HepG2 (cell line): ENCODE data around the gene UCKL1. TPM values are rescaled to one million over a fixed set of nuclear protein-coding genes. Genes with fewer than 3 reads are reported as not detected.

Source experiments
- FOXK1 ChIP-seq: sonication (generic); formaldehyde crosslinking; IDR thresholded peaks from 2 replicates; pipeline ENCODE4 v1.4.0; 2020; ENCODE audit warnings: low read depth, missing genetic modification reagents, borderline replicate concordance
- GTF2F1 ChIP-seq: fragments of 150-350 bp; IDR thresholded peaks from 2 replicates; pipeline ENCODE4 v1.6.1; 2014; ENCODE audit warnings: low read length
- GTF3A ChIP-seq: sonication (generic); formaldehyde crosslinking; conservative IDR thresholded peaks from 2 replicates; pipeline ENCODE4 v1.4.0; 2020; ENCODE audit warnings: mild to moderate bottlenecking, missing genetic modification reagents
- KAT7 ChIP-seq: IDR thresholded peaks from 2 replicates; pipeline ENCODE4 v1.6.1; 2018; ENCODE audit warnings: borderline replicate concordance, missing compliant biosample characterization
- MAF1 ChIP-seq: sonication (generic); formaldehyde crosslinking; IDR thresholded peaks from 2 replicates; pipeline ENCODE4 v1.5.0; 2020; ENCODE audit warnings: missing genetic modification reagents, borderline replicate concordance
- MBD4 ChIP-seq: IDR thresholded peaks from 2 replicates; pipeline ENCODE4 v1.6.1; 2012; ENCODE audit warnings: low read length, inconsistent platforms, borderline replicate concordance
- RXRB ChIP-seq: IDR thresholded peaks from 2 replicates; pipeline ENCODE4 v1.6.1; 2016; ENCODE audit warnings: borderline replicate concordance, missing genetic modification reagents, missing compliant biosample characterization
- SRSF4 ChIP-seq: fragments of 200-400 bp; formaldehyde crosslinking; IDR thresholded peaks from one replicate; pipeline ENCODE4 v1.6.1; 2018; ENCODE audit warnings: mild to moderate bottlenecking, low read depth, low read length, moderate library complexity; ENCODE audit not compliant: poor library complexity, severe bottlenecking
- ZNF235 ChIP-seq: sonication (generic); formaldehyde crosslinking; IDR thresholded peaks from 2 replicates; pipeline ENCODE4 v1.8.1; 2023; ENCODE audit warnings: mild to moderate bottlenecking, missing genetic modification reagents, borderline replicate concordance
- ZNF329 ChIP-seq: sonication (generic); formaldehyde crosslinking; IDR thresholded peaks from 2 replicates; pipeline ENCODE4 v1.9.0; 2021; ENCODE audit warnings: low read depth, mild to moderate bottlenecking, missing genetic modification reagents
- ZNF432 ChIP-seq: sonication (generic); formaldehyde crosslinking; IDR thresholded peaks from 2 replicates; pipeline ENCODE4 v1.5.0; 2020; ENCODE audit warnings: missing genetic modification reagents, mild to moderate bottlenecking, borderline replicate concordance
- ZNF577 ChIP-seq: sonication (generic); formaldehyde crosslinking; IDR thresholded peaks from 2 replicates; pipeline ENCODE4 v1.4.0; 2020; ENCODE audit warnings: mild to moderate bottlenecking, low read depth, missing genetic modification reagents, borderline replicate concordance
- ZNF598 ChIP-seq: sonication (generic); formaldehyde crosslinking; IDR thresholded peaks from 2 replicates; pipeline ENCODE4 v1.5.1; 2020; ENCODE audit warnings: mild to moderate bottlenecking, missing genetic modification reagents, borderline replicate concordance
- ZNF850 ChIP-seq: sonication (generic); formaldehyde crosslinking; conservative IDR thresholded peaks from 2 replicates; pipeline ENCODE4 v1.9.0; 2021; ENCODE audit warnings: mild to moderate bottlenecking, missing genetic modification reagents
- polyA plus RNA-seq, 8 experiments: library from polyadenylated mRNA; depleted of rRNA in 3 of 8; stranded (reverse) in 7 of 8; unstranded in 1 of 8; fragments of >200 nt; fragmentation: Illumina TruSeq in 4 of 8; extraction: Trizol in 4 of 8; gene quantifications; 2 replicates each; pipeline versions ENCODE4 v1.2.1 to v1.2.3, GENCODE V29; 2011 to 2016; ENCODE audit warnings: low read depth in 4 of 8, missing spikeins in 1 of 8, mixed read lengths in 1 of 8; ENCODE audit not compliant: insufficient read depth in 1 of 8
- total RNA-seq, 5 experiments: library from RNA; depleted of rRNA; stranded (reverse); fragments of >200 nt; fragmentation: Illumina TruSeq; extraction: Trizol; gene quantifications; 2 replicates each; pipeline ENCODE4 v1.2.3, GENCODE V29; 2016; ENCODE audit warnings: low read depth in 1 of 5
- TF ChIP-seq, protein P1 (sequence below): IDR thresholded peaks from 2 replicates; pipeline ENCODE4 v1.6.1; 2018; ENCODE audit warnings: missing genetic modification reagents
- TF ChIP-seq, protein P2 (sequence below): sonication (generic); formaldehyde crosslinking; IDR thresholded peaks from 2 replicates; pipeline ENCODE4 v1.8.1; 2023; ENCODE audit warnings: mild to moderate bottlenecking, missing genetic modification reagents
- TF ChIP-seq, protein P3 (sequence below): IDR thresholded peaks from 2 replicates; pipeline ENCODE4 v1.6.1; 2016
- TF ChIP-seq, protein P4 (sequence below): sonication (generic); formaldehyde crosslinking; IDR thresholded peaks from 2 replicates; pipeline ENCODE4 v1.5.1; 2020; ENCODE audit warnings: mild to moderate bottlenecking, missing genetic modification reagents, moderate library complexity
- TF ChIP-seq, protein P5 (sequence below): sonication (generic); formaldehyde crosslinking; IDR thresholded peaks from 2 replicates; pipeline ENCODE4 v1.8.0; 2022; ENCODE audit warnings: mild to moderate bottlenecking, missing genetic modification reagents
- TF ChIP-seq, protein P6 (sequence below): IDR thresholded peaks from 2 replicates; pipeline ENCODE4 v1.6.1; 2016

Gene UCKL1
- total and polyA plus RNA-seq, 2 of the 13 experiments (the other 11 are each of a cell fraction or from before 2014, with no cell fraction given): 50.2 to 126 TPM

DNA sequence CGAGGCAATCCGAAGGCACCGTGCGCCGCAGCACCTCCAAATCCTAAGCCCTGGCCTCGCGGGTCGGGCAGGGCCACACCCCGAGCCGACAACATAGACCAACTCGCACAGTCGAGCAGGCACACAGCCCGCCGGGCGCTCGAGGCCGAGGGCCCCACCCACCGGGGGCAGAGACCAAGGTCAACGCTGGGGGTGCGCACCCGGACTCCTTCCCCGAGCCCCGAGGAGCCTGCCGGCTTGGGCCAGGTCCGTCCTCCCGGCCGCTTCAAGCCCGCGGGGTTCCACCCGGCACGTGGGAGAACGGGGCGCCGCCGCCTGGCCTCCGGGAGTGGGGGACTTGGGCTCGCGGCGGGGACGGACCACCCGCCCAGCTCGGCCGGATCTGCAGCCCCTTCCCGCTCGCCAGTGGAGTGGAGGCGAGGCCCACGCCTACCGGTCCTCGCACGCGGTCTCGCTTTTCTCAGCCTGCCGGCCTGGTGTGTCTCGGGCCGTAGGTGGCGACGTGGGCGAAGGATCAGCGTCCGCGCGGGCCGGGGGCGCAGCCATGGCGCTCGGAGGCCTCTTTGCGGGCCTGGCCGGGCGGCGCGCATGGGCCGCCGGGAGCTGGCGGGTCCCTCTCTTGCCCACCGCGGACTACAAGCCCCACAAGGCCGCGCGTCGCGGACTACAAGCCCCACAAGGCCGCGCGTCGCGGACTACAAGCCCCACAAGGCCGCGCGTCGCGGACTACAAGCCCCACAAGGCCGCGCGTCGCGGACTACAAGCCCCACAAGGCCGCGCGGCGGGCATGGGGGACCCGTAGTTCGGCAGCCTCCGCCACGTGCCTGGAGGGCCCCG, at the start of gene UCKL1 (continued):
- TF ChIP-seq, protein P1, sequence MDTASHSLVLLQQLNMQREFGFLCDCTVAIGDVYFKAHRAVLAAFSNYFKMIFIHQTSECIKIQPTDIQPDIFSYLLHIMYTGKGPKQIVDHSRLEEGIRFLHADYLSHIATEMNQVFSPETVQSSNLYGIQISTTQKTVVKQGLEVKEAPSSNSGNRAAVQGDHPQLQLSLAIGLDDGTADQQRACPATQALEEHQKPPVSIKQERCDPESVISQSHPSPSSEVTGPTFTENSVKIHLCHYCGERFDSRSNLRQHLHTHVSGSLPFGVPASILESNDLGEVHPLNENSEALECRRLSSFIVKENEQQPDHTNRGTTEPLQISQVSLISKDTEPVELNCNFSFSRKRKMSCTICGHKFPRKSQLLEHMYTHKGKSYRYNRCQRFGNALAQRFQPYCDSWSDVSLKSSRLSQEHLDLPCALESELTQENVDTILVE (CRISPR knock-in tag): peak; percentile 94
- TF ChIP-seq, protein P2, sequence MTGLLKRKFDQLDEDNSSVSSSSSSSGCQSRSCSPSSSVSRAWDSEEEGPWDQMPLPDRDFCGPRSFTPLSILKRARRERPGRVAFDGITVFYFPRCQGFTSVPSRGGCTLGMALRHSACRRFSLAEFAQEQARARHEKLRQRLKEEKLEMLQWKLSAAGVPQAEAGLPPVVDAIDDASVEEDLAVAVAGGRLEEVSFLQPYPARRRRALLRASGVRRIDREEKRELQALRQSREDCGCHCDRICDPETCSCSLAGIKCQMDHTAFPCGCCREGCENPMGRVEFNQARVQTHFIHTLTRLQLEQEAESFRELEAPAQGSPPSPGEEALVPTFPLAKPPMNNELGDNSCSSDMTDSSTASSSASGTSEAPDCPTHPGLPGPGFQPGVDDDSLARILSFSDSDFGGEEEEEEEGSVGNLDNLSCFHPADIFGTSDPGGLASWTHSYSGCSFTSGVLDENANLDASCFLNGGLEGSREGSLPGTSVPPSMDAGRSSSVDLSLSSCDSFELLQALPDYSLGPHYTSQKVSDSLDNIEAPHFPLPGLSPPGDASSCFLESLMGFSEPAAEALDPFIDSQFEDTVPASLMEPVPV: peak; percentile 99
- TF ChIP-seq, protein P3, sequence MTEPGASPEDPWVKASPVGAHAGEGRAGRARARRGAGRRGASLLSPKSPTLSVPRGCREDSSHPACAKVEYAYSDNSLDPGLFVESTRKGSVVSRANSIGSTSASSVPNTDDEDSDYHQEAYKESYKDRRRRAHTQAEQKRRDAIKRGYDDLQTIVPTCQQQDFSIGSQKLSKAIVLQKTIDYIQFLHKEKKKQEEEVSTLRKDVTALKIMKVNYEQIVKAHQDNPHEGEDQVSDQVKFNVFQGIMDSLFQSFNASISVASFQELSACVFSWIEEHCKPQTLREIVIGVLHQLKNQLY (CRISPR knock-in tag): peak; percentile 33
- peak; percentile 91 for TF ChIP-seq FOXK1 (CRISPR knock-in tag)
- TF ChIP-seq, protein P4, sequence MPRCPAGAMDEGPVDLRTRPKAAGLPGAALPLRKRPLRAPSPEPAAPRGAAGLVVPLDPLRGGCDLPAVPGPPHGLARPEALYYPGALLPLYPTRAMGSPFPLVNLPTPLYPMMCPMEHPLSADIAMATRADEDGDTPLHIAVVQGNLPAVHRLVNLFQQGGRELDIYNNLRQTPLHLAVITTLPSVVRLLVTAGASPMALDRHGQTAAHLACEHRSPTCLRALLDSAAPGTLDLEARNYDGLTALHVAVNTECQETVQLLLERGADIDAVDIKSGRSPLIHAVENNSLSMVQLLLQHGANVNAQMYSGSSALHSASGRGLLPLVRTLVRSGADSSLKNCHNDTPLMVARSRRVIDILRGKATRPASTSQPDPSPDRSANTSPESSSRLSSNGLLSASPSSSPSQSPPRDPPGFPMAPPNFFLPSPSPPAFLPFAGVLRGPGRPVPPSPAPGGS (CRISPR knock-in tag): peak; percentile 99
- TF ChIP-seq GTF2F1: peak; percentile 75; the same call in 1 of the 2 replicates
- peak; percentile 99 for TF ChIP-seq ZNF598
- TF ChIP-seq ZNF329: peak; percentile 26
- TF ChIP-seq, protein P5, sequence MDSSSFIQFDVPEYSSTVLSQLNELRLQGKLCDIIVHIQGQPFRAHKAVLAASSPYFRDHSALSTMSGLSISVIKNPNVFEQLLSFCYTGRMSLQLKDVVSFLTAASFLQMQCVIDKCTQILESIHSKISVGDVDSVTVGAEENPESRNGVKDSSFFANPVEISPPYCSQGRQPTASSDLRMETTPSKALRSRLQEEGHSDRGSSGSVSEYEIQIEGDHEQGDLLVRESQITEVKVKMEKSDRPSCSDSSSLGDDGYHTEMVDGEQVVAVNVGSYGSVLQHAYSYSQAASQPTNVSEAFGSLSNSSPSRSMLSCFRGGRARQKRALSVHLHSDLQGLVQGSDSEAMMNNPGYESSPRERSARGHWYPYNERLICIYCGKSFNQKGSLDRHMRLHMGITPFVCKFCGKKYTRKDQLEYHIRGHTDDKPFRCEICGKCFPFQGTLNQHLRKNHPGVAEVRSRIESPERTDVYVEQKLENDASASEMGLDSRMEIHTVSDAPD (CRISPR knock-in tag): peak; percentile 92
- TF ChIP-seq KAT7 (CRISPR knock-in tag): peak; percentile 98
- peak; percentile 97 for TF ChIP-seq ZNF850 (CRISPR knock-in tag)
- TF ChIP-seq RXRB (CRISPR knock-in tag): peak; percentile 95; the same call in 1 of the 2 replicates
- peak; percentile 99 for TF ChIP-seq ZNF577 (CRISPR knock-in tag)
- peak; percentile 99 for TF ChIP-seq GTF3A
- no peak for TF ChIP-seq MBD4
- peak; percentile 97 for TF ChIP-seq MAF1 (CRISPR knock-in tag)
- TF ChIP-seq ZNF432 (CRISPR knock-in tag): peak; percentile 71; the same call in 1 of the 2 replicates
- TF ChIP-seq, protein P6, sequence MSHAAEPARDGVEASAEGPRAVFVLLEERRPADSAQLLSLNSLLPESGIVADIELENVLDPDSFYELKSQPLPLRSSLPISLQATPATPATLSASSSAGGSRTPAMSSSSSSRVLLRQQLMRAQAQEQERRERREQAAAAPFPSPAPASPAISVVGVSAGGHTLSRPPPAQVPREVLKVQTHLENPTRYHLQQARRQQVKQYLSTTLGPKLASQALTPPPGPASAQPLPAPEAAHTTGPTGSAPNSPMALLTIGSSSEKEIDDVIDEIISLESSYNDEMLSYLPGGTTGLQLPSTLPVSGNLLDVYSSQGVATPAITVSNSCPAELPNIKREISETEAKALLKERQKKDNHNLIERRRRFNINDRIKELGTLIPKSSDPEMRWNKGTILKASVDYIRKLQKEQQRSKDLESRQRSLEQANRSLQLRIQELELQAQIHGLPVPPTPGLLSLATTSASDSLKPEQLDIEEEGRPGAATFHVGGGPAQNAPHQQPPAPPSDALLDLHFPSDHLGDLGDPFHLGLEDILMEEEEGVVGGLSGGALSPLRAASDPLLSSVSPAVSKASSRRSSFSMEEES (CRISPR knock-in tag): peak; percentile 91
- peak; percentile 98 for TF ChIP-seq SRSF4
- TF ChIP-seq ZNF235 (CRISPR knock-in tag): peak; percentile 100
